NCI-H1417 (cell line): Measurements from ENCODE around the gene NKX2-2.

Experiments used
- DNase-seq, 3 experiments: peaks; one replicate each; lab custom pipeline; 2025; lab: John Stamatoyannopoulos, UW

The NKX2-2 gene

DNA sequence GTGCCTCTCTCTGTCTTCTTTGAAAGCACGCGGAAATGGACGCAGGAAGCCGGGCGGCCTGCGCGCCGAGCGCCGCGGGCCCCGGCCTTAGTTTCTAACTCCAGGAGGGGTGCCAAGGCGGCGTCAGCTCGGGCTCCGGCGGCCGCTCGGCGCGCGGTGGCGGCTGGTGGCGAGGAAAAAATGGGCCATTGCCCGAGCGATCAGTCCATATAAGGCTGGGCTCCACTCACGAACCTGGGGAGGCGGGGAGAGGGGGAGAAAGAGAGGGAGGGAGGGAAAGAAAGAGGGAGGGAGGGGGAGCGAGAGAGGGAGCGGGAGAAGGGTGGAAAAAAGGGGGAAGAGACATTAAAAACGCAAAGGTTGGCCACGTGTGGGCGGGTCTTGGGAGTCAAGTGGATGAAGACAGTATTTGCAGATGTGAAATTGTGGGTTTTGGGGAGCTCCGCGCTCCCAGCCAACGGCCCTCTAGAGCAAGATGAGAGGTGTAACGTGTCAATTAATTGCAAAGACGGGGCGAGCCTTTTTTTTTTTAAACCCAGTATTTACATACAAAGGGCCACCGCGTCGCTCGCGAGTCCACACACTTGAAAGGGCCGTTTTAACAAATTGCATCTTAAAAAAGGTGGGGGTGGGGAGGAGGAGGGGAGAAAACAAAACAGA, at the start of gene NKX2-2:
TSS of gene NKX2-2 (minus strand) at position 184 of the 660 bp plus-strand sequence. CDS start 395 bp downstream, outside the sequence.
- peak in 1 of 3 experiments; percentile 31 for DNase-seq

DNA sequence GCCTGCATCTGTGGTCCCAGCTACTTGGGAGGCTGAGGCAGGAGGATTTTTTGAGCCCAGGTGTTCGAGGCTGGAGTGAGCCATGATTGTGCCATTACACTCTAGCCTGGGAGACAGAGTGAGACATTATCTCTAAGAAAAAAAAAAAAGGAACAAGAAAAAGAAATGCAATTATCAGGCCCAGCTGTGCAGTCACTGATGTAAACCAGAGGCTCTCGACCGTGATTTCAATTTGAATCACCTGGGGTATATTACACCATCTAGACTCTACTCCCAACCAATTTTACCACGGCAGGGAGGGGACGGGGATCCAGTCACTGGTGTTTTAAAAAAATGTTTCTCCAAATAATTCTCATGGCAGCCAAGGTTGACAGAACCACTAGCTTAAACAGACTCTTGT, 48.8 kb upstream of the NKX2-2 start:
- no peak for DNase-seq

DNA sequence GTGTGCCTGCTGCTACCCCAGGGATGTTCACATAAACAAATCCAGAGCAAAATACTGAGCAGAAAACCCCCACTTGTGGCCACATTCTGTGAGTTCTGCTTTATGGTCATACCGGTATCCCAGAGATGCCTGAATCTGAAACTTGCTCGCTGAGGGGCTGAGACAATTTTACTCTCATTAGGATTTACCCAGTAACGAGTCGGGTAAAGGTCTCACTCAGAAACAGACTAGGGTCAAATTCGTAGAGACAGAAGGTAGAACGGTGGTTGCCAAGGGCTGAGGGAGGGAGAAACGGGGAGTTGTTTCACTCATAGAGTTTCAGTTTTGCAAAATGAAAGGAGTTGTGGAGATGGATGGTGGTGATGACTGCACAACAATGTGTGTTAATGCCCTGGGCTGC, 45.4 kb upstream of the NKX2-2 start:
- DNase-seq, result no peak

DNA sequence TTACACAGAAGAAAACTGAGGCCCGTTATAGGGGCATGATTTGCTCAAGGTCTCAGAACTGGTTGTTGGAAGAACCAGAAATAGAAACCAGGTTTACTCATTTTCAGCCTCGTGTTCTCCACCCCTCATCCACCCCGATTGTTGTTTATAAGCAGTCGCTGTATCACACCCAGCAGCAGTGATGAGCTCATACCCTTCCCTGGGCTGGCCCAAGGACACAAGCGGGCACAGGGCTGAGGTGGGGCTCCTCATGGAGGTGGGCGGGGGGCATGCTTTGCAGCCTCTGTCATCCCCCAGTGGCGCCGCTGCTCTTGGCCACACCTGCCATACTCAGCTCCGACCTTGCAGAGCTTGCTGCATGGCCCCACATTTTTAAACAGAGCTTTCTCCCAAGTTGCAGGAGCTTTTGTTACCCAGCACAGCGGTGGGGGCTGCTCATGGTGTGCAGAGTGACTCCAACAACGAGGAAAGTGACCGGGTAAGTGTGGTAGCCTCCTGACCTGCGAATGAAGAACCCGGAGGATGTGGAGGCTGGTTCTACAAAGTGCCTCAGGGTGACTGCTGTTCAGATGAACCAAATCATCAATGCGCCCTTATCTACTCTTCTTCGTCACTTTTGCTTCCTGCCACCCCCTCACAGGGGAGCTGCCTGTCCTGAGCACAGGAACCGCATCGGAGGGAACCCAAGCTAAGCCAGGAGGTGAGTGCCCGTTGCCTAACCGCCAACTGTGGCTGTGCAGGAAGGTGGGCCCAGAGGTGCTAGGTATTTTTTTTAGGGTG, 43.6 kb upstream of the NKX2-2 start:
- DNase-seq, result no peak

DNA sequence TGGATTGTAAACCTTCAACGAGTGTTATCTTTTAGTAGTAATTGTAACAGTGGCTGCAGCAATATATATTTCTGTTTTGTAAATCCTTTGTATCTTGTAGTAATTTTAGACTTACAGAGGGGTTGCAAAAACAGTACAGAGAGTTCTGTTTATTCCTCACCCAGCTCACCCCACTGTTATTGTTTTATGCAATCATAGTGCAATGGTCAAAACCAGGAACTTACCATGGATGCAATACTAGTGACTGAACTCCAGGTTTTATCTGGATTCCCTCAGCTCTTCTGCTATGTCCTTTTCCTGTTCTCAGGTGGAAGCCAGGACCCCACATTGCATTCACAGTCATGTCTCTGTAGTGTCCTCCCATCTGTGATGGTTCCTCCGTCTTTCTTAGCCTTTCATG, 42.5 kb upstream of the NKX2-2 start:
- no peak for DNase-seq

DNA sequence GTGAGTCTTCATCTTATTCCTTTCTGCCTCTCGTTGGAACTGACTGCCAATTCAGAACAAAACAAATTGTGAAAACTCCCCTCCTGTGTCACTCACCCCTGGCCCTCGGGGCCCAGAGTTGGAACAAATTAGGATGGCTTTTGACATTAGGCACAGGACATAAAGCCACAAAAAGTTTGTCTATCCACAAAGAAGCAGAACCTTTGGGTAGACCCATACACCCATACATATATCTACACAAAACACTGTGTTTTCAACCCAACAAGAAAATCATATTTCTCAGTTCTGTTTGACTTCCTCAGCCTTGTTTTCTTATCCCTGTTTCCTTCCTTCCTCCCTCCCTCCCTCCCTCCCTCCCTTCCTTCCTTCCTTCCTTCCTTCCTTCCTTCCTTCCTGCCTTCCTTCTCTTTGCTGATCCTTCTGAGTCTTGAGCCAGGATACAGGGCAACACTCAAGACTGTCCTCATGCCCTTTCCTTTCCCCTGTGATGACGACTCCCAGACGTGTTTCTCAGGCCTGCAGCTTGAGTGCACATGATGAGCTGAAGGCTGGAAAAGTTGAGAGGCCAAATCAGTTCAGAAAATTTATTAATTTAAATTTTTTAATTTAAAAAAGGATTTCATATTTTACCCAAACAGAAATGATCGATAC, 41.7 kb upstream of the NKX2-2 start:
- no peak for DNase-seq

DNA sequence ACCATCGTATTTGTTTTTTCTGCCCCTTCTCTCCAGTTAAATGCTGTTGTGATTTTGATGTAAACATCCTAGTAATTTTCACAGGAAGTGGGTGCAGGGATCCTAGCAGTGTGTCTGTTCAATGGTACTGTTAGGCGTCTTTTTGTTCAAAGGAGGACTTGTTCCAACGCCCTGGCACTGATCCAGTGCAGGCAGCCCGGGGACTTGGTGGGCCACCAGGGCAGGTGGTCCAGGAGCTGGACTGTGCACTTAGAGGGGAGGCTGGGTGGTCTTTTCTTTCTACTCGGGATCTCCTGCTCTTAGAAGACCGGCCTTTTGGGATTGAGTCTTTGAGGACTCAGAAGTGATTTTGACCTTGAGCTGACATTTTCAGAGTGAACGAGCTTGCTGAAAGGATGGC, 41.1 kb upstream of the NKX2-2 start:
- DNase-seq, result no peak

DNA sequence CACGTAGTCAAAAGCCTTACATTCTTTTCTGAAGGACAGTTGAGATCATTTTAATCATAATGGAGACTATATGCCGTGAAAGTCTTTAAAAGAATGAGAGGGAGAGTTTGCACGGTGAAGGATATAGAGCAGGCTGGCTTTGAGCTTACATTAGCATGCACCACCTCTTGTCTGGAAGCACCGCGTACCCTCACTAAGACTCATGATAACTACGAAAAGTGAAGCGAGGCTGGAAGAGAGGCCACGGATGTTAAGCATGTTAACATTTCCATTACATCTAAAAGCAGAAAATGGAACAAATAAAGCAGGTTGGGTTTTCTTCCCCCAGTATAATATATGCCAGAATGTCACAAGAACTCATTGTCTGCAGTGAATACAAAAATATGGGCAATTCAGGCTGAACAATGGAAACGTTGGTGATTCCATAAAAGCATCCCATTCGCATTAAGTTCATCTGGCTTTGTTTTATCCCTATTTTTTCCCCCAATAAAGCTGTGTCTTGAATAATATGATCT, 40.6 kb upstream of the NKX2-2 start:
- no peak for DNase-seq

DNA sequence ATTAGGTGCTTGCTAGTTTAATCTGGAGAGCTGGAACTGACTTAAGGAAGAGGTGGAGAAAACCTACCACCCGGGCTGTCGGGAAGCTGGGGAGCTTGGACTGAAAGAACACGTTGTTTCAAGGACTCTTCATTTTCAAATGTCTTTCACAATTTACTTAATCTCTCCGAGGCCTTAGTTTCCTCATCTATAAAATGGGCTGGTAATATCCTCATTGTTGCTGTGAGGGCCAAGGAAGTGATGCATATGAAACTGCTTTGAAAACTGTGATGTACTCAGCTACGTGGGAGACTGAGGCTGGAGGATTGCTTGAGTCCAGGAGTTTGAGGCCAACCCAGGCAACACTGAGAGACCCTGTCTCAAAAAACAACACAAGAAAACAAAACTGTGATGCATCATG, 36.7 kb upstream of the NKX2-2 start:
- no peak for DNase-seq

DNA sequence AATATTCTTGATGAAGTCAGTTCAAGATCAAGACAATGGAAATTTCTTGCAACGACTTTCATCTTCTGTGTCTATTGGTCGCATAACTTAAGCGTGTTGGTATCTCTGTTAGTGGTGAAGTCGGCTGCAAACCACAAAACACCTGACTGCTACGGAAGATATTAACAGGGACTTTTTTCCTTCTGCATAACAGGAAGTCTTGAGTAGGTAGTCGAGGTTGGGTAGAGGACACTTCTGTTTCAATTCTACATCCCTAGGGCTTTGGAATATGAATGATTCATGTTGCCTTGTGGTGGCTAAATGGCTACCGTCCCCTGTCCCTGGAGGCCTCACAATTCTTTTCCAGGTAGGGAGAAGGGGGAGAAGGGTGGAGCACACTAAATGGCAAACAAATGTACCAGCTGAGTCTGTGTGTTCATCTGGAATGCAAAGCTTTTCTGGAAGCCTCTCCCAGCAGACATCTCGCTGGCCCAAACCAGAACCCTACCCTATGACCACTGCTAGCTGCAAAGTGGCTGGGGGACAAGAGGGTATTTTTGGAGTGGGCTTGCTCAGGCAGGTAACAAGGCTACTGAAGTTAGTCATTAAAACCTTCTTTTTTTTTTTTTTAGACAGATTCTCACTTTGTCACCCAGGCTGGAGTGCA, 34.6 kb upstream of the NKX2-2 start:
- peak in 1 of 3 experiments; percentile 41 for DNase-seq

DNA sequence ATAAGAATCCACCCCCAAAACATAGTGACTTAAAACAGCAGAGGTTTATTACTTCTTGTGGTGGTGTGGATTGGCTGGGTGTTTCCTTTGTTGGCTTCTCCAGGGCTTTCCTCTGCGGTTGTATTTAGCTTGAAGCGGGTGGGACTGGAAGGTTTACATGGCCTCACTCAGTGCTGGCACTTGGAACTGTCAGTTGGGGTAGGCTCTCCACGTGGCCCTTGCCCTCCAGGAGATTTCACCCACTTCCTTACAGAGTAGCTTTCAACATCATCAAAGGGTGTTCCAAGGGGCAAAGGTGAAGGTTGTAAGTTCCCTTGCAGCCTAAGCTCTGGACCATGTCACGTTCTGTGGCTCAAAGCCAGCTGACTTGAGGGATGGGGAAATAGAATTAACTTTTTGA, 32.5 kb upstream of the NKX2-2 start:
- DNase-seq, result no peak

DNA sequence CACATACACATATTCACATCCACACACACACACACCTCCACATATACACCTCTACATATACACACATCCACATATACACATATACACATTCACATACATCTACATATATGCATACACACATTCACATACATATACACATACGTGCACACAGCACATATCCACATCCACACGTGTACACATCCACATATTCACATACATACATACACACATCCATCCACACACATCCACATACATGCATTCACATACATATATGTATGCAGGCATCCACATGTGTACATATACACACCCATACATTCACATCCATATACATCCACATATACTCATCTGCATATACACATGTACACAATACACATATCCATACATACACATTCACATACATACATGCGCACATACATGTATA, 25.6 kb upstream of the NKX2-2 start:
- no peak for DNase-seq

DNA sequence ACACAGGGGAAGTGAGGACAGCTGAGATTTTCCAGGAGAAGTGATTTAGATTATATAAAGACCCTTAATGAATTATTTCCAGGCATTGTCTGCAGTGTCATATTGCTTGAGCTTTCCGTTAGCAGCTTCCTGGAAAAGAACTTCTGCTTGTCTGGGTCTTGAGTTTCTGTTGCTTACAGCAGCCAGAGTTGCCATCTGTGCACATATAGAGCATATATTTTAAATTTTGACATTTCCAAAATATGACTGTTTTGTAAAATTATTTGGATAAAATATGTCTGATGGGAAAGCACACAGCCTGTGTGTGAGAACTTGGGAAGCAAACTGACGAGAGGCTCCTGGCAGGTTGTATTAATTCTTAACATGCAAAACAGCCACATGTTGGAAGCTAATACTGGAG, 21.0 kb upstream of the NKX2-2 start:
- no peak for DNase-seq

DNA sequence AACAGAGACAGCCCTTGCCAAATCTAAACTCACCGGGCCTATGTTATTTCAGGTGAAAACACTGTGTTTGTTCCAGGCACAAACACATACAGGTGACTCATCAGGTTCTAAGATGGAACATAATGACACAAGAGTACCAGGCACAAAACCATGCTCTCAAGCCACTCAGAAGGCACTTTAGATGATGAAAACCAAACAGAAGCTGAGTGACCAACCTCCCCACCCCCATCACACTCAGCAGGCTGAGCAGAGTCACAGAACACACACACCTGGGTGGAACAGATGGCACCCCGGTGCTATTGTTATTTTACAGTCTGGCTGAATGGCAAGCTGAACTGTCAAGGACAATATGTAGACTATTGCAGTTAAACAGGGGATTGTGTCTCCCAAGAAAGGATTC, 20.6 kb upstream of the NKX2-2 start:
- DNase-seq, result peak; percentile 65 to 98 (median 90)

DNA sequence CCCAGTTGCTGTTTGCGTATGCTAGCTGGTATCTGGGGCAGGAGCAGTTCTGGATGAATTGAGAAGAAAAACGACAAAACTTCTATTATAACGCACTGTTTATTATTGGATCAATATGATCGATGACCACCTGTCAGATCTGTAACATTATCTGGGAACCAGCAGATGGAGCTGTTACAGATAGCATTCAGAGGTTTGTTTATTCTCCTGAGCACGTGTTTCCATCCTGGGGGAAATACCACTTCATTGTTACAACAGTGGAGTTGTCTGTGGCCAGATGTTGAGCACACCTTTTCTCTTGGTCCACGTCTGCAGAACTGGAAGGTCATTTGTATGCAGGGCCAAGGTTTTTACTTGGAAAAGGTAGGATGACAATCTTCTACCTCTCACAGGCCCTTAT, 16.0 kb upstream of the NKX2-2 start:
- DNase-seq, result peak; percentile 19 to 72 (median 32)

DNA sequence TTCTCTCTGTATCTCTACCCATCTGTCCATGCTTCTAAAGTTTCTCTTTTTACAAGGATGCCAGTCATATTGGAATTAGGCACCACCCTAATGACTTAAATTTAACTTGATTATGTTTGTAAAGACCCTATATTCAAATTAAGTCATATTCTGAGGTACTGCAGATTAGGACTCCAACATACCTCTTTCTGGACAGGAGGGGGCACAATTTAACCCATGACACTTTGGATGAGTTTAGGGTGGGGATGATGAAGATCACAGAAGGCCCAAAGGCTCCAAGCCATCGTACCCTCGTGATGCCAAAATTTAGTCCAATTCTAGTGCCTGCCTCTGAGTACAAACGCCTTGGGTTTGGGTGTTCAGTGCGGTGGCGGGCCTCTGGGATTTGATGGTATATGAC, 15.0 kb upstream of the NKX2-2 start:
- no peak for DNase-seq

DNA sequence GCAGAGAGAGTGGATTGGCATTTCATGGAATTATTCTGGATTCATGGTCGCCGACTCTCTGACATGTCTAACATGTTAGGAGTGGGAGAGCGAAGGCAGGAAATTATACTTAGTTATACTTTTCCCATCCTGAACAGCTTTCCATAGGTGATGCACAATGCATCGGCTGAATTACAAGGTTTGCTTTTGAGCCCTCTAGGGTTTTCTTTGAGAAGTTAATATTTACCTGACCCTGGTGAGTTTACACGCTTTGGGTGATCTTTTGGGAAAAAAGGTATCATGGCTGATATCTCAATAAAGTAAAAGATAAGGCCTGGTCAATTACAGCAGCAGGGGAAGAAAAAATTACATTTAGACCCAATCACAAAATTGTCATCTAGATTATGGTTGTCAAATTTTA, 14.0 kb upstream of the NKX2-2 start:
- no peak for DNase-seq

DNA sequence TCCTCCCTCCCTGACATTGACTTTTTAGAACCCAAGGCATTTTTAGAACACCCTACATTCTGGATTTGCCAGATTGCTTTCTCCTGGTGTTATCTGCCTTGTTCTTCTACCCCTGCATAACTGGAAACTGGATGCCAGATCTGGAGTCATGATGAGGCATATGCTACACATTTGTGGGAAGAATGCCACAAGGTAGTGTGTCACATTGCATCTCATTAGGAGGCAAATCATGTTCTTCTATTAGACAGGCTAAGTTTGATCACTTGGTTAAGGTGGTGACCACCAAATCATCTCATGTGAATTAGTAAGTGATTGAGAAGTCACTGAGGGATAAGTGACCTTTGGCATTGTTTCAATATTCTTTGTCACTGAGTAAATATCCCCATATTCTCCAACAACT, 12.9 kb upstream of the NKX2-2 start:
- no peak for DNase-seq

DNA sequence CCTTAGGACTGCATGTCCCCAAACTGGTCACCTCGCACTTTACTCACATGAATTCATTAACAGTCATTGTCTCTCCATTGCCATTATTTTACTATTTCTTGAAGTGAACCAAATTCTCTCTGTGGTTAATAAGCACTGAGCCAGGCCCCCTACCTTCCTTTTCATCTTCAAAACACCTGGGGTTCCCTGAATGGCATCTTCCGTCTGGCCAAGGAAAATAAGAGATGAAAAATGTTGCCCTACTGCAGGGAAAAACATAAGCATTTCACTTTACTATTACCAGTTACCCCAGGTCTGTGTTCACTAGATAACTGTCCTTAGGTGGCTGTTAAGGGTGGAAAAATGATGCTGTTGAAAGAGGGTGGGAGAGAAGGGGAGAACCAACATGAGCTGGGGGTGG, 10.0 kb upstream of the NKX2-2 start:
- DNase-seq, result peak in 2 of 3 experiments; percentile 48 to 65

DNA sequence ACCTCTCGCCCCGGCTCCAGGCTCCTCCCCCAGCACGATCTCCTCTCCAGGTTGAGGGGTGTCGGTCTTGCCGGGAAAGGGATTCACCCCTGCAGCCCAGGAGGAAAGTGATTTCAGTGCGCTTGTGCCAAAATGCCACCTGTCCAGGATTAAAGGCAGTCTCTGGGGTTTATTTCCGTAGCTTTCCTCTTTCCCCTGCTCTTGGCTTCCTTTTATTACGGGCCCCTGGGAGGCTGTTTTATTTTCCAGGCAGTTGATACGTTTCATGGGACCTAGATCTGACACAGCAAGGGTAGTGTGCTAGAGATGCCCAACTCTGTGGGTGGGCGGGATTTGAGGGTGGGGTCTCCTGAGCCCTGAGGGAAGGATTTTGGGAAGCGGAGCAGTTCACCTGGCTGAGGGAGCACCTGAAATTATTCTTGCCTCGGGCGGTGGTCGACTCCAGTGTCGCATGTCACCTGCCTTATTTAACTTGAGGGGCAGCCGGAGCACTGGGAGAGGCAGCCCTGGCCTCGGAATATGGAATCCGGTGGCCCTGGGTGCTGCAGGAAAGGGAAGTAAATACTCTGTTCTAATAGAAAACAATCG, 9.5 kb upstream of the NKX2-2 start:
- DNase-seq, result peak in 2 of 3 experiments; percentile 75 to 82

DNA sequence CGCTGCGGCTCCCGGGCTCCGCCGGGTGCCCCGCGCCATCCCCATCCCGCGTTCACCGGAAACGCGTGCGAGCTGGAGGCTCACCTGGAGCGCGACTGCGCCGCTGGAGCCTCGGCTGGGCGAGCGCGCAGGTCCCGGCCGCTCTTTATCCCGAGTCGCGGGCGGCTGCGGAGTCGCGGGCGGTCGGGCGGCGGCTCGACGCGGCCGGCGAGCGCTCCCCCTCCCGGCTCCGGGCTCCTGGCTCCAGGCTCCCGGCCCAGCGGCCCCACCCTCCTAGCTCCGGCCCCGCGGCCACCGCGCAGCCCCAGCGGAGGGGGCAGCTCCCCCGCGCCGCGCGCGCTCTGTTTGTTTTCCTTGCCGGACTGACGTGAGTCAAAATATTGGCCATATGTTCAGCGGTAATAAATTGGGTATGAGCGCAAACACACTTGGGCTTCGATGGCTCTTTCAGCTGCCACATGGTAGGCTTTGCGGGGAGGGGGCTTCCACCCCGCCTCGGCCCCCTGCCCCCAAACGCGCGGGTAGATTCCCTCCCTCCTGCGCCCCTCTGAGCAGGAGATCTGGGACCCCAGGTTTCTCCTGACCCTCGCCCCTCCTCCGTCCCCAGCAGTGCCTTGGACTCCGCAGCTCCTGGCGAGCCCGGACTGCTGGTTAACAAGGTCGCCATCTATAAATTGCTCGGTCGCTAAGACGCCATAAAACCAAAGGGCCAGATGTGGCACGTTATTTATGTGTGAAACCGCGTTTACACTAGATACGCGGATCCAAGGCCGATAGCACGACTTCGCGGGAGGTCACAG, 8.8 kb upstream of the NKX2-2 start:
- DNase-seq, result peak in 2 of 3 experiments; percentile 76 to 83
